ENCODE data around the gene EI24.

Gene EI24

GRCh38 chr11:125552927-125553326 lies 16.4 kb upstream of the EI24 start:
- no peak overlapping the region for H3K4me3 ChIP-seq (ENCODE audit: low read depth in 1 of 2, low read length in 2 of 2)
- no peak overlapping the region for H3K9ac ChIP-seq (ENCODE audit: low read depth in 1 of 2, low read length in 2 of 2)
- peaks cover 22% of the 10 kb centered on the region in 2 donors for H3K9me3 ChIP-seq (ENCODE audit: control insufficient read depth in 1 of 2, low read length in 2 of 2)
- H3K4me1 ChIP-seq (ENCODE audit: control insufficient read depth in 1 of 2, insufficient read depth in 2 of 2, low read length in 2 of 2) = no peaks in the 10 kb centered on the region
- H3K27ac ChIP-seq (ENCODE audit: low read depth, low read length) = no peak overlapping the region
- H3K27me3 ChIP-seq (ENCODE audit: control insufficient read depth in 1 of 2, insufficient read depth in 2 of 2, low read length in 2 of 2) = no peaks in the 10 kb centered on the region
- no peaks in the 10 kb centered on the region for H3K36me3 ChIP-seq (ENCODE audit: control insufficient read depth in 1 of 2, insufficient read depth in 2 of 2, low read length in 2 of 2)

- Histone ChIP-seq H3K9me3 (ENCODE audit: control insufficient read depth in 1 of 2, low read length in 2 of 2) (peaks cover 22% of the 10 kb centered on the region in 2 donors), H3K27me3 (ENCODE audit: control insufficient read depth in 1 of 2, insufficient read depth in 2 of 2, low read length in 2 of 2) (no peaks in the 10 kb centered on the region), H3K36me3 (ENCODE audit: control insufficient read depth in 1 of 2, insufficient read depth in 2 of 2, low read length in 2 of 2) (no peaks in the 10 kb centered on the region), H3K9ac (ENCODE audit: low read depth in 1 of 2, low read length in 2 of 2) (no peak overlapping the region), H3K4me1 (ENCODE audit: control insufficient read depth in 1 of 2, insufficient read depth in 2 of 2, low read length in 2 of 2) (no peaks in the 10 kb centered on the region), H3K27ac (ENCODE audit: low read depth, low read length) (no peak overlapping the region), H3K4me3 (ENCODE audit: low read depth in 1 of 2, low read length in 2 of 2) (no peak overlapping the region)
These were observed 15.9 kb upstream of the EI24 start for GRCh38 chr11:125553357-125553756.

DNA sequence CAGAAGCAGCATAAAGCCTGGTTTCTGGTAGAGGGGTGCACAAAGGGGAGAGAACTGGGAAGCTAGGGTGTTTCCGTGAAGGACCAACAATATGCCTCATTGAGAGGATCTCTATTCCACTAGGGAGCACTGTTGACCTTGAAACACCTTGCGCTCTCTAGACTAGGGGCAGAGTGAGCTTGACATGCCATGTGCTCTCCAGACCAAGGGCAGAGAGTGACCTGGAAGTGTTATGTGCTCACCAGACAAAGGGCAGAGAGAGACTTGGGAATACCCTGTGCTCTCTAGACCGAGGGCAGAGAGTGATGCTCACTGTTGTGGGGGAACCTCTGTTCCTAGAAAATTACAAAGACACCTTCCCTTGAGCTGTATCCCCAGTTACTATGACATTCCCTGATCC lies 15.2 kb upstream of the EI24 start:
- H3K4me1 ChIP-seq (ENCODE audit: control insufficient read depth in 1 of 2, insufficient read depth in 2 of 2, low read length in 2 of 2) = no peaks in the 10 kb centered on the region
- H3K4me3 ChIP-seq (ENCODE audit: low read depth in 1 of 2, low read length in 2 of 2) = no peak overlapping the region
- H3K9ac ChIP-seq (ENCODE audit: low read depth in 1 of 2, low read length in 2 of 2) = no peak overlapping the region

DNA sequence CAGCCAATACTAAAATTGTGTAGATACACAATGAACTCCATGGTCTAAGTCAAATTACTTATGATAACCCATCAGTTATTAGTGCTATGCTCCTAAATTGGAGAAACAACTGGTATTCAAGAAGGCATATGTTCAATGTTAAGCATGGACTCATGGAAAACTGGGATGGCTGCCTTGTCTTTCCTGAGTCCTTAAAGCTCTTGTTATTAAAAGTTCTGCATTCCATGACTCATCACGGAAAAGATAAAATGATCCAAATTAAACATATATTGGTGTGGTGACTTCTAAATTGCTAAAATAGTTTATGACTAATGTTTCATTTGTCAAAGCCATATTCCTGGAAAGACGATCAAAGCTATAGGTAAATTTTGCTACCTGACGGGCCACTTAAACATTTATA lies 9.4 kb upstream of the EI24 start:
- no peak overlapping the region for H3K9ac ChIP-seq (ENCODE audit: low read depth in 1 of 2, low read length in 2 of 2)
- no peaks in the 10 kb centered on the region for H3K36me3 ChIP-seq (ENCODE audit: control insufficient read depth in 1 of 2, insufficient read depth in 2 of 2, low read length in 2 of 2)
- no peak overlapping the region for H3K4me3 ChIP-seq (ENCODE audit: low read depth in 1 of 2, low read length in 2 of 2)
- H3K9me3 ChIP-seq (ENCODE audit: control insufficient read depth in 1 of 2, low read length in 2 of 2) = no peaks in the 10 kb centered on the region
- no peaks in the 10 kb centered on the region for H3K27me3 ChIP-seq (ENCODE audit: control insufficient read depth in 1 of 2, insufficient read depth in 2 of 2, low read length in 2 of 2)
- H3K27ac ChIP-seq (ENCODE audit: low read depth, low read length) = no peak overlapping the region
- H3K4me1 ChIP-seq (ENCODE audit: control insufficient read depth in 1 of 2, insufficient read depth in 2 of 2, low read length in 2 of 2) = no peaks in the 10 kb centered on the region

More for the DNA sequence above, 15.2 kb upstream of the EI24 start:
- Histone ChIP-seq H3K27ac (ENCODE audit: low read depth, low read length) (no peak overlapping the region), H3K36me3 (ENCODE audit: control insufficient read depth in 1 of 2, insufficient read depth in 2 of 2, low read length in 2 of 2) (no peaks in the 10 kb centered on the region), H3K9me3 (ENCODE audit: control insufficient read depth in 1 of 2, low read length in 2 of 2) (peaks cover 22% of the 10 kb centered on the region in 2 donors), H3K27me3 (ENCODE audit: control insufficient read depth in 1 of 2, insufficient read depth in 2 of 2, low read length in 2 of 2) (no peaks in the 10 kb centered on the region)

DNA sequence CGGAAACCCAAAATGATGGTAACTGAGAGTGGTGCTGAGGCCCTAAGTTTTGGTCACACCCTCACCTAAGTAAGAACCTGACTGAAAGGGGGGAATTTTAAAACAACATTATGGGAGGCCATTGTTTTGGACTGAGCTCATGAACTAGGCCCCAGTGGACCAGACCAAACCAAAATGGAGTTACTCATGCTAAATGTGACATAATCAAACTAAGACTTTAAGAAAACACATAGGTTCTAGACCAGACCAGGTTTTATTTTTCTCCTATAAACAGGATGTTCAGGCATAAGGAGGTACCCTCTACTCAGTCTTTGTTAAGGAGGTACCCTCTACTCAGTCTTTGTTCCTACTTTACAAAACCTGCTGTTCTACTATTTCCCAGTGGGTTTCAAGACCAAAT lies 7.4 kb upstream of the EI24 start:
- Histone ChIP-seq H3K27ac (ENCODE audit: low read depth, low read length) (no peak overlapping the region), H3K9me3 (ENCODE audit: control insufficient read depth in 1 of 2, low read length in 2 of 2) (no peaks in the 10 kb centered on the region), H3K4me1 (ENCODE audit: control insufficient read depth in 1 of 2, insufficient read depth in 2 of 2, low read length in 2 of 2) (no peaks in the 10 kb centered on the region)

DNA sequence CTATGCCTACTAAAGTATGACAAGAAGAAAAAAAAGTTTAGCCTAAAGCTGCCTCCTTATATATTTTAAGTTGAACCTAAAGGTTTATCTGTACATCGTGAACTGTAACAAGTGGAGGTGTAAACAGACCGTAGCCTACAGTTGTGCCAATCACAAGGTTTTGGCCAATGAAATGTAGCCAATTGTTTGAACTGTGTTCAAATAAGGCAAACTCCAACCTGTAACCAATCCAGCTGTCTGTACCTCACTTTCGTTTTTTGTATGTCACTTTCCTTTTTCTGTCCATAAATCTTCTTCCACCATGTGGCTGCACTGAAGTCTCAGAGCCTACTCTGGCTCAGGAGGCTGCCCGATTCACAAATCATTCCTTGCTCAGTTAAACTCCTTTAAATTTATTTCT lies 6.8 kb upstream of the EI24 start:
- no peaks in the 10 kb centered on the region for H3K9me3 ChIP-seq (ENCODE audit: control insufficient read depth in 1 of 2, low read length in 2 of 2)

More for the DNA sequence above, 7.4 kb upstream of the EI24 start:
- Histone ChIP-seq H3K4me3 (ENCODE audit: low read depth in 1 of 2, low read length in 2 of 2) (no peak overlapping the region), H3K9ac (ENCODE audit: low read depth in 1 of 2, low read length in 2 of 2) (no peak overlapping the region), H3K27me3 (ENCODE audit: control insufficient read depth in 1 of 2, insufficient read depth in 2 of 2, low read length in 2 of 2) (no peaks in the 10 kb centered on the region), H3K36me3 (ENCODE audit: control insufficient read depth in 1 of 2, insufficient read depth in 2 of 2, low read length in 2 of 2) (no peaks in the 10 kb centered on the region)

GRCh38 chr11:125564357-125564756 lies 4.9 kb upstream of the EI24 start:
- Histone ChIP-seq H3K9ac (ENCODE audit: low read depth in 1 of 2, low read length in 2 of 2) (no peak overlapping the region), H3K4me1 (ENCODE audit: control insufficient read depth in 1 of 2, insufficient read depth in 2 of 2, low read length in 2 of 2) (no peaks in the 10 kb centered on the region), H3K9me3 (ENCODE audit: control insufficient read depth in 1 of 2, low read length in 2 of 2) (no peaks in the 10 kb centered on the region), H3K4me3 (ENCODE audit: low read depth in 1 of 2, low read length in 2 of 2) (no peak overlapping the region), H3K27me3 (ENCODE audit: control insufficient read depth in 1 of 2, insufficient read depth in 2 of 2, low read length in 2 of 2) (no peaks in the 10 kb centered on the region), H3K36me3 (ENCODE audit: control insufficient read depth in 1 of 2, insufficient read depth in 2 of 2, low read length in 2 of 2) (no peaks in the 10 kb centered on the region), H3K27ac (ENCODE audit: low read depth, low read length) (no peak overlapping the region)

More for the DNA sequence above, 6.8 kb upstream of the EI24 start:
- Histone ChIP-seq H3K9ac (ENCODE audit: low read depth in 1 of 2, low read length in 2 of 2) (no peak overlapping the region), H3K36me3 (ENCODE audit: control insufficient read depth in 1 of 2, insufficient read depth in 2 of 2, low read length in 2 of 2) (no peaks in the 10 kb centered on the region), H3K4me1 (ENCODE audit: control insufficient read depth in 1 of 2, insufficient read depth in 2 of 2, low read length in 2 of 2) (no peaks in the 10 kb centered on the region), H3K4me3 (ENCODE audit: low read depth in 1 of 2, low read length in 2 of 2) (no peak overlapping the region), H3K27ac (ENCODE audit: low read depth, low read length) (no peak overlapping the region), H3K27me3 (ENCODE audit: control insufficient read depth in 1 of 2, insufficient read depth in 2 of 2, low read length in 2 of 2) (no peaks in the 10 kb centered on the region)

GRCh38 chr11:125566235-125566634 lies 3.0 kb upstream of the EI24 start:
- Histone ChIP-seq H3K9me3 (ENCODE audit: control insufficient read depth in 1 of 2, low read length in 2 of 2) (no peaks in the 10 kb centered on the region), H3K9ac (ENCODE audit: low read depth in 1 of 2, low read length in 2 of 2) (no peak overlapping the region), H3K27ac (ENCODE audit: low read depth, low read length) (no peak overlapping the region), H3K27me3 (ENCODE audit: control insufficient read depth in 1 of 2, insufficient read depth in 2 of 2, low read length in 2 of 2) (no peaks in the 10 kb centered on the region), H3K4me3 (ENCODE audit: low read depth in 1 of 2, low read length in 2 of 2) (no peak overlapping the region), H3K36me3 (ENCODE audit: control insufficient read depth in 1 of 2, insufficient read depth in 2 of 2, low read length in 2 of 2) (no peaks in the 10 kb centered on the region), H3K4me1 (ENCODE audit: control insufficient read depth in 1 of 2, insufficient read depth in 2 of 2, low read length in 2 of 2) (peaks cover 14 to 16% of the 10 kb centered on the region in 2 donors)

GRCh38 chr11:125569915-125570621 lies 791 bp downstream of the EI24 start:
- H3K9me3 ChIP-seq (ENCODE audit: control insufficient read depth in 1 of 2, low read length in 2 of 2) = no peaks in the 10 kb centered on the region
- no peak overlapping the region for H3K27ac ChIP-seq (ENCODE audit: low read depth, low read length)
- no peaks in the 10 kb centered on the region for H3K27me3 ChIP-seq (ENCODE audit: control insufficient read depth in 1 of 2, insufficient read depth in 2 of 2, low read length in 2 of 2)
- peak overlapping the region; percentile 87 to 93 for H3K4me3 ChIP-seq (ENCODE audit: low read depth in 1 of 2, low read length in 2 of 2)
- H3K36me3 ChIP-seq (ENCODE audit: control insufficient read depth in 1 of 2, insufficient read depth in 2 of 2, low read length in 2 of 2) = peaks cover 3 to 24% of the 10 kb centered on the region in 2 donors
- H3K4me1 ChIP-seq (ENCODE audit: control insufficient read depth in 1 of 2, insufficient read depth in 2 of 2, low read length in 2 of 2) = peaks cover 14 to 16% of the 10 kb centered on the region in 2 donors
- H3K9ac ChIP-seq (ENCODE audit: low read depth in 1 of 2, low read length in 2 of 2) = peak overlapping the region; percentile 90 to 95

DNA sequence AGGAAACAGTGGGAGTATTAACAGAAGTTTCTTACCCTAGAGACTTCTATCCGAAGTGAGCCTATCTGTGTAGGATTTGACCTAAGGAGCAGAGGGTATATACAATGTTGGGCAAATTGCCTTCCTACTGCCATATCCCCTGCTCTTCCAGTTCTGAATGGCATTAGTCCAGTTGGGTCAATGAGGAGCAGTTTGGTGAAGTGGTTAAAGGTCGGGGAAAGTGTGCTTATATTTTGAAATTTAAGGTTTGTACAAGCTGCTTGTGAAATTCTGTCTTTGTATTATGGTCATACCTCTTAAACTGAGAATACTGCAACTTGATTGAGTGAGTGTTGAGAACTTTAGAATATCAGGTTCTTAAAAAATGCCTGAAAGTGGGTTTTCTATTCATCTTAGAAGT lies 1.7 kb downstream of the EI24 start:
- no peak overlapping the region for H3K4me3 ChIP-seq (ENCODE audit: low read depth in 1 of 2, low read length in 2 of 2)
- no peaks in the 10 kb centered on the region for H3K27me3 ChIP-seq (ENCODE audit: control insufficient read depth in 1 of 2, insufficient read depth in 2 of 2, low read length in 2 of 2)
- peaks cover 14 to 16% of the 10 kb centered on the region in 2 donors for H3K4me1 ChIP-seq (ENCODE audit: control insufficient read depth in 1 of 2, insufficient read depth in 2 of 2, low read length in 2 of 2)
- no peaks in the 10 kb centered on the region for H3K9me3 ChIP-seq (ENCODE audit: control insufficient read depth in 1 of 2, low read length in 2 of 2)
- H3K36me3 ChIP-seq (ENCODE audit: control insufficient read depth in 1 of 2, insufficient read depth in 2 of 2, low read length in 2 of 2) = peaks cover 3 to 33% of the 10 kb centered on the region in 2 donors
- H3K9ac ChIP-seq (ENCODE audit: low read depth in 1 of 2, low read length in 2 of 2) = peak overlapping the region in 1 of 2 donors; percentile 90
- no peak overlapping the region for H3K27ac ChIP-seq (ENCODE audit: low read depth, low read length)

All from duodenal mucosa (tissue), 2 donors.